Daoy (cell line): ENCODE measurements around the gene PLXNA3. TPM values are rescaled to one million over a fixed set of nuclear protein-coding genes. Genes with fewer than 3 reads are reported as not detected.
A peak's percentile ranks its signal among the peaks of the same experiment; 100 is the strongest.

ENCODE experiments used
- DNase-seq: peaks from one replicate; pipeline ENCODE4 v3.0.0-alpha.2; 2015; ENCODE audit warnings: low read depth
- total RNA-seq: library from RNA; depleted of rRNA; stranded (reverse); fragments of >200 nt; shearing (Covaris generic); gene quantifications from 2 replicates; pipeline ENCODE4 v1.2.3, GENCODE V29; 2014

PLXNA3 gene
- total RNA-seq, 1 experiment from 2014 or later = 1.5 TPM

GRCh38 chrX:154435171-154435733 is 22.8 kb upstream of the PLXNA3 start:
- no peak for DNase-seq

GRCh38 chrX:154436374-154436982 is 21.6 kb upstream of the PLXNA3 start:
- DNase-seq = peak; percentile 27

- DNase-seq = peak; percentile 60
Measured at GRCh38 chrX:154436983-154437752, 20.9 kb upstream of the PLXNA3 start, which contains the start of gene GDI1. Gene GDI1 (plus strand): TSS chrX:154437154. CDS start chrX:154437255, 101 bp downstream.

GRCh38 chrX:154437971-154438893 is 19.8 kb upstream of the PLXNA3 start:
- DNase-seq = no peak

GRCh38 chrX:154439841-154440240 is 18.2 kb upstream of the PLXNA3 start:
- DNase-seq = no peak

GRCh38 chrX:154440623-154441357 is 17.3 kb upstream of the PLXNA3 start:
- DNase-seq = no peak

GRCh38 chrX:154441564-154441963 is 16.5 kb upstream of the PLXNA3 start:
- DNase-seq = no peak

GRCh38 chrX:154441984-154442707 is 15.9 kb upstream of the PLXNA3 start:
- no peak for DNase-seq

- DNase-seq = no peak
Measured at GRCh38 chrX:154443479-154443910, 14.6 kb upstream of the PLXNA3 start.

- peak; percentile 70 for DNase-seq
Measured at GRCh38 chrX:154443992-154444754, 13.9 kb upstream of the PLXNA3 start, which contains the start of gene FAM50A. Gene FAM50A (plus strand): TSS chrX:154444141. CDS start chrX:154444236, 95 bp downstream.

GRCh38 chrX:154444755-154445246 is 13.3 kb upstream of the PLXNA3 start:
- DNase-seq = no peak

GRCh38 chrX:154445776-154446175 is 12.3 kb upstream of the PLXNA3 start:
- no peak for DNase-seq

GRCh38 chrX:154446430-154446829 is 11.7 kb upstream of the PLXNA3 start:
- no peak for DNase-seq

- DNase-seq = no peak
Measured at GRCh38 chrX:154448484-154448883, 9.6 kb upstream of the PLXNA3 start.

GRCh38 chrX:154449618-154450017 is 8.5 kb upstream of the PLXNA3 start:
- no peak for DNase-seq

GRCh38 chrX:154450312-154450711 is 7.8 kb upstream of the PLXNA3 start:
- no peak for DNase-seq

GRCh38 chrX:154452823-154453222 is 5.3 kb upstream of the PLXNA3 start:
- no peak for DNase-seq

GRCh38 chrX:154457491-154458115 is 478 bp upstream of the PLXNA3 start:
- peak; percentile 20 for DNase-seq
